ENCODE measurements around the gene PIGM.

- TF ChIP-seq POLR2A (IDR thresholded peaks at IDR 0.05) = no peak
- no peak for TF ChIP-seq CTCF (IDR thresholded peaks at IDR 0.05)
- no peak for TF ChIP-seq POLR2AphosphoS5 (IDR thresholded peaks at IDR 0.05)
Measured at GRCh38 chr1:160018347-160018746, 13.4 kb downstream of the PIGM start.
